GM18870 (cell line): ENCODE measurements around the gene LBHD1.
"Not testable (repeated sequence)": the region's sequence is repeated elsewhere in the genome, so short reads cannot be mapped to it uniquely, and the experiment has no call there.

Experiments
- ATAC-seq: cut with Tn5 transposase; IDR thresholded peaks from one replicate; pipeline ENCODE4 v1.9.1; 2021; ENCODE audit warnings: moderate library complexity; ENCODE audit not compliant: unreplicated experiment

Gene LBHD1

DNA sequence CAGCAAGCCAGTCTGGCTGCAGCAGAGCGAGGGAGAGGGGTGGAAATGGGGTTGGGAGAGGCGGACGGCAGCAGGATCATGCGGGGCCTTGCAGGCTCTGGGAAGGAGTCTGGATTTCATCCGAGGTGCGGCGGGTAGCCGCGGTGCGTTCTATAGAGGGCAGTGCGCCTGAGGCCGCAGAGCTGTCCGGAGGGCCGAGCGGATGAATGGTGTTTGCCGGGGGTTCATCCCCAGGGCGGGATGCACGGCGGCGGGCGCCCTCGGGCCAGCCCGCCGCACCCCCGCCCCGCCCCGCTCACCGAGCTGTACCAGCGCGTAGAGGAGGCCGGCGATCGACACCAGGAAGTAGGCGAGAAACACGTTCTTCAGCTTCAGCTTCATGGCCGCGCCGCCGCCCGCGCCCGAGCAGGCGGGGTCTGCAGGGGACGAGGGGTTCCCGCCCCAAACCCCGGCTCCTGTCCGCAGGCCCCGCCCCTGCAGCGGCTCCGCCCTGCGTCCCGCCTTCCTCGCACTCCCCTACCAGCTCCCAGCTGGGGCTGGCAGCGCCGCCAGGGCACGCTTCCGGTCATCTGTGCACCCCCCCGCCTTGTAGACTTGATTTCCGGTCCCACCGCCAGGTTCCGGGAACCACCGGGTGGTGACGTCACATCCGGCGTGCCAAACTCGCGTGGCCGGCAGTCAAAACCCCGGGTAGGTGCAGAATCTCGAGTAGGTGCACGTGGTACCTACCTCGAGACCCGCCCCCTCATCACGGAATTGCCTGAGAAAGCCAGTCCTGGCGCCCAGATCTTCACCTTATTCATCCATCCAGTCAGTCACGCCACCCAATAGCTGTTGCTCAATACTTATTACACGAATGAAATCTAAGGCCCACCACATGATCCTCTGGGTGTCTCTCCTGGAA is 50.2 kb downstream of the LBHD1 start, which contains the start of gene B3GAT3:
Gene B3GAT3, minus strand, starts transcription at position 420 of the 904 bp plus-strand sequence. Its CDS starts 39 bp downstream, at position 381.
- peak; percentile 95 for ATAC-seq

DNA sequence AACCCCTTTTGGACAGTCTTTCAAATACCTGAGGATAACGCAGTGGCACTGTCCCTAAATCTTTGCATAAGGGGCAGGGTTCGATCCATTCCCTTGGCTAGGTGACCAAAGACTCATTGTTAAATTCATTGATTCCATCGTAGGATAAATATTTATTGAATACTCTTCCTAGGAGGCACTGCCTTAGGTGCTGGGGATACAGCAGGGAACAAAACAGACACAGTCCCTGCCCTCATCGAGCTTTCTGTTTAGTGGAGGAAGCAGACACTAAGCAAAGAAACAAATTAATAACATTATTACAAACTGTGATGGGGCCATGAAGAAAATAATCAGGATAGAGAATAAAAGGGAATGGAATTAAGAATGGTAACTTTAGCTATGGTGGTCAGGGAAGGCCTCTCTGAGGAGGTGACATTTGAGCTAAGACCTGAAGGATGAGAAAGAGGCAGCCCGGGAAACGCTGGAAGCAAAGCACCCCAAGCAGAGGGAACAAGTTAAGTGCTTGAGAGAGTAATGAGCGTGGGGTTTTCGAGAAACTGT is 51.0 kb downstream of the LBHD1 start:
- ATAC-seq: no peak

DNA sequence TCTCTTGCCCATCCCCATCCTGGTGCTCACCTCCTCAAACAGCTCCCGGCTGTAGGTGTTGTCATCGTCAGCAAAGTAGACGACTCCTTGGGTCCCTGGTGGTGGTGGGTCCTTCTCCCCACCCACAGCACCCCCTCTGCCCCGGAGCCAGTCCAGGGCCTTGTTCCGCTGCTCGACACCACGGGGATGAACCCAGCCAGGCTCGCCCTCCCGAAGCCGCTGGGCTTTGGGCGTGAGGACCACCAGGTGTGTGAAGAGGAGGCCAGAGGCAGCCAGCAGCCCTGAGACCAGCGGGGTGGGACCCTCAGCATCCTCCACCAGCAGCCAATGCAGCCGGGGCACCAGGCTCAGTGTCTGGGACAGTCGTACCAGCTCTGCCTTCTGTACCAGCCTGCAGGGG is 55.1 kb downstream of the LBHD1 start:
- ATAC-seq: not testable (repeated sequence)

DNA sequence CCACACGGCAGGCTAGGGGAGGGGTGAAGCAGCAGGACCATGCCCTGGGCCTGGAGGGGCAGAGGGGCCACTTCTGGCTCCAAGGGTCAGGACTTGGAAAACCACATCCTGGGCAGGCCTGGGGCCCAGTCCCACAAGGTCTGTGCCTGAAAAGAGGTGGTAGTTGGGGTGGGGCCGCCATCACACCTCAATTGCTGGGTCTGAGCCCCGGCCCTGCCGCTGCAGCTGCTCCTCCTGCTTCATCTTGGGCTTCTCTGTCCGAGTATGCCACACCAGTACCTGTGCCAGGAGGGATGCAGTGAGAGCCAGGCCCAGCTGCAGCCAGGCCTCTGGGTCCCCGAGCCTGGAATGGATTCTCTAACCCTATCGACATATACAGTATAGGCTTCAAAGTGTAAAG is 56.5 kb downstream of the LBHD1 start:
- no peak for ATAC-seq

DNA sequence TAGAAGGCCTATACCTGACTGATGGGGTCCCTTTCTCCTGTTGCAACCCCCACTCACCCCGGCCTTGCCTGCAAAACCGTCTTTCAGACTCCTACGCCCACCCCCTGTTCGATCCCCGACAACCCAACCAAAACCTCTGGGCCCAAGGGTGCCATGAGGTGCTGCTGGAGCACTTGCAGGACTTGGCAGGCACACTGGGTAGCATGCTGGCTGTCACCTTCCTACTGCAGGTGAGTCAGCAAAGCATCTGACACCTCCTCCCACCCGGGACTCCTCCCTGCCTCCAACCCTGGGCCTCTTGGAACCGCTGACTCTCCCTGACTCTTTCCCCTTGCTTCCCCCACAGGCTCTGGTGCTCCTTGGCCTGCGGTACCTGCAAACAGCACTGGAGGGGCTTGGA is 57.8 kb downstream of the LBHD1 start:
- ATAC-seq: no peak

DNA sequence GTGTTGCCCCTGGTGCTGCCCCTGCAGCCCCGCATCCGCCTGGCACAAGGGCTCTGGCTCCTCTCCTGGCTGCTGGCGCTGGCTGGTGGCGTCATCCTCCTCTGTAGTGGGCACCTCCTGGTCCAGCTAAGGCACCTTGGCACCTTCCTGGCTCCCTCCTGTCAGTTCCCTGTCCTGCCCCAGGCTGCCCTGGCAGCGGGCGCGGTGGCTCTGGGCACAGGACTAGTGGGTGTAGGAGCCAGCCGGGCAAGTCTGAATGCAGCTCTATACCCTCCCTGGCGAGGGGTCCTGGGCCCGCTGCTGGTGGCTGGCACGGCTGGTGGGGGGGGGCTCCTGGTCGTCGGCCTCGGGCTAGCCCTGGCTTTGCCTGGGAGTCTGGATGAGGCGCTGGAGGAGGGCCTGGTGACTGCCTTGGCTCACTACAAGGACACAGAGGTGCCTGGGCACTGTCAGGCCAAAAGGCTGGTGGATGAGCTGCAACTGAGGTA is 58.7 kb downstream of the LBHD1 start:
- no peak for ATAC-seq
